Breast epithelium (tissue), 3 donors: ENCODE data around the gene ESAM.

Source experiments
- CTCF ChIP-seq, 3 donors: fragments of 450-650 bp; IDR thresholded peaks; one replicate each; pipeline ENCODE4 v1.5.1; 2016 to 2017; ENCODE audit warnings: antibody characterized with exemption in 3 of 3, mild to moderate bottlenecking in 3 of 3, moderate library complexity in 3 of 3
- POLR2A ChIP-seq: fragments of 450-650 bp; IDR thresholded peaks from one replicate; pipeline ENCODE4 v1.6.1; 2016; ENCODE audit warnings: antibody characterized with exemption, mild to moderate bottlenecking, moderate library complexity
- POLR2AphosphoS5 ChIP-seq, 3 donors: sonication (generic); formaldehyde crosslinking; IDR thresholded peaks; one replicate each; pipeline ENCODE4 v1.6.1; 2017; ENCODE audit warnings: antibody characterized with exemption in 3 of 3

GRCh38 chr11:124739479-124740276, 22.4 kb downstream of the ESAM start, which contains the start of gene NRGN:
- TF ChIP-seq CTCF (IDR thresholded peaks at IDR 0.05) (no peak), POLR2AphosphoS5 (IDR thresholded peaks at IDR 0.05) (no peak), POLR2A (no peak)
